Measurements from ENCODE around the gene DAP. TPM values are rescaled to one million over a fixed set of nuclear protein-coding genes. Genes with fewer than 3 reads are reported as not detected.
A peak's percentile ranks its signal among the peaks of the same experiment; 100 is the strongest.

Gene DAP
- total RNA-seq, 1 experiment from 2014 or later: 279 TPM

DNA sequence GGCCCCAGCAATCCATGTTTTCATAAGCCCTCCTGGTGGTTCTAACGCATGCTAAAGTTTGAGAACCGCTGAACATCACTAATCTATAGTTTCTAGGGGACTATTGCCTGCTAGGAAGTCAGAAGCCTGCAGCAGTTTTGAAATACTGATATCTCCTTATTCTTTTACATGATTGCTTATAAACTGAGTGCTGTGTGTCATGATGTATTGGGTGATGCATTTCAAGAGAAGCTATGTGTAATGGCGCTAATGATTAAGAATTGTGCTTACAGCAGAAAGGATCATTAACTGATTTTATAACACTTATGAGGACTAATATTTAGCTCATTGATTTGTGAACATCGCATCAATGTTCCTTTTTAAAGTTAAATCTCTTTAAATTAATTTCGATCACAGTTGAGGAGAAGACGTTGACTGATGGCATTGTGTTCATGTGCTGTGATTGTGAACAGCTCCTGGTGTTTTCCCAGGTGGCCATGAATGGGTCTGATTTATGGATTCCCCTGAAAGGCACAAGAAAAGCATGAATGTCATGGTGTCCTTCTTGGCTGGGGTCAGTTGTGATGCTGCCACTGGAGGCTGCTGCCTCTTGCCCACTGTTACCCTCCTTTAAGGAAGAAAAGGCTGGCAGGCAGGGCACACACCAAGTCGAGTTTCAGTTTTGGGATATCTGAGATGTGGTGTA is 12.0 kb upstream of the DAP start:
- no peaks in the 10 kb centered on the region for H3K9me3 ChIP-seq (ENCODE audit: insufficient read depth, low read depth)
- H3F3A ChIP-seq (ENCODE audit: insufficient read depth, low read depth): no peaks in the 10 kb centered on the region
- no peak overlapping the region for H3K4me2 ChIP-seq
- POLR2A ChIA-PET (ENCODE audit: unreplicated experiment): no interaction called here
- no peaks in the 10 kb centered on the region for H3K79me2 ChIP-seq (ENCODE audit: low read depth)
- no peak overlapping the region for H2AFZ ChIP-seq
- no peak overlapping the region for H3K27ac ChIP-seq
- CTCF ChIA-PET: no interaction called here
- no TSS peak for BruUV-seq (replicated peaks)
- TF ChIP-seq, protein P1, sequence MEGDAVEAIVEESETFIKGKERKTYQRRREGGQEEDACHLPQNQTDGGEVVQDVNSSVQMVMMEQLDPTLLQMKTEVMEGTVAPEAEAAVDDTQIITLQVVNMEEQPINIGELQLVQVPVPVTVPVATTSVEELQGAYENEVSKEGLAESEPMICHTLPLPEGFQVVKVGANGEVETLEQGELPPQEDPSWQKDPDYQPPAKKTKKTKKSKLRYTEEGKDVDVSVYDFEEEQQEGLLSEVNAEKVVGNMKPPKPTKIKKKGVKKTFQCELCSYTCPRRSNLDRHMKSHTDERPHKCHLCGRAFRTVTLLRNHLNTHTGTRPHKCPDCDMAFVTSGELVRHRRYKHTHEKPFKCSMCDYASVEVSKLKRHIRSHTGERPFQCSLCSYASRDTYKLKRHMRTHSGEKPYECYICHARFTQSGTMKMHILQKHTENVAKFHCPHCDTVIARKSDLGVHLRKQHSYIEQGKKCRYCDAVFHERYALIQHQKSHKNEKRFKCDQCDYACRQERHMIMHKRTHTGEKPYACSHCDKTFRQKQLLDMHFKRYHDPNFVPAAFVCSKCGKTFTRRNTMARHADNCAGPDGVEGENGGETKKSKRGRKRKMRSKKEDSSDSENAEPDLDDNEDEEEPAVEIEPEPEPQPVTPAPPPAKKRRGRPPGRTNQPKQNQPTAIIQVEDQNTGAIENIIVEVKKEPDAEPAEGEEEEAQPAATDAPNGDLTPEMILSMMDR (conservative IDR thresholded peaks at IDR 0.05): no peak
- TF ChIP-seq EZH2 (IDR thresholded peaks at IDR 0.05; ENCODE audit: low read depth): no peak
- no peaks in the 10 kb centered on the region for H3K9me2 ChIP-seq (ENCODE audit: insufficient read depth)
- H4K20me1 ChIP-seq (ENCODE audit: insufficient read depth): no peaks in the 10 kb centered on the region
- no peak for DNase-seq
- intact Hi-C loops (cut with micrococcal nuclease; ENCODE audit: unreplicated experiment): no loop called here
- no peaks in the 10 kb centered on the region for H3K4me1 ChIP-seq (replicated peaks; ENCODE audit: insufficient read depth)
- no peak overlapping the region for H3K4me3 ChIP-seq
- H3K36me3 ChIP-seq (ENCODE audit: low read depth): no peaks in the 10 kb centered on the region
- H3K27me3 ChIP-seq (ENCODE audit: insufficient read depth, low read depth): no peaks in the 10 kb centered on the region

DNA sequence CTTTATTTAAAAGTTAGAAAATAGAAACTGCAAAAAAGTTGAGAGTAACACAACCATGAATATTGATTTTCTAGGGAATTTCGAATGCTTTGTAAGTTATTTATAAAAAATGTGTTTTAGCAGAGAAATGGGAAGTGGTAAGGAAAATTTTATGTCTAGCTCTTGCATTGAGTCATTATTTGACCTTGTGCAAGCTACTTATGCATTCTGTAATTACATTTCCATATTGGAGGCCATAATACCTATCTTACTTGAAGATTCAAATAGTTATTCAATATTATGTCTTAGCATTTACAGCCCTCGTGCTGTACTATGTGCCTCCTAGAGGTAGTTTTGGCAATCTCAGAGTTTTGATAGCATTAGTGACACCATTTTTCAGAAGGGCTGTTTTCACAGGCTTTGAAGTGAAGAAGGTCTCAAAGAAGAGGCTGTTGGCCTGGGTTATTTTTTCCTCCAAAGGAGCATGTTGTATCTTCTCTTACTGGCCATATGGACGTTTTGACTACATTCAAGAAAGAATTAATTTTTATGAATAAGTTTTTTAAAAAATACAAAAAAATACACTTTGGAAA is 7.4 kb upstream of the DAP start:
- Histone ChIP-seq H4K20me1 (ENCODE audit: insufficient read depth) (no peaks in the 10 kb centered on the region), H3K27ac (no peak overlapping the region), H3K4me3 (no peak overlapping the region), H3K27me3 (ENCODE audit: insufficient read depth, low read depth) (no peaks in the 10 kb centered on the region), H3K9me3 (ENCODE audit: insufficient read depth, low read depth) (no peaks in the 10 kb centered on the region), H2AFZ (no peak overlapping the region), H3F3A (ENCODE audit: insufficient read depth, low read depth) (no peaks in the 10 kb centered on the region), H3K9me2 (ENCODE audit: insufficient read depth) (no peaks in the 10 kb centered on the region), H3K4me2 (no peak overlapping the region), H3K4me1 (replicated peaks; ENCODE audit: insufficient read depth) (no peaks in the 10 kb centered on the region), H3K79me2 (ENCODE audit: low read depth) (no peaks in the 10 kb centered on the region), H3K36me3 (ENCODE audit: low read depth) (no peaks in the 10 kb centered on the region)
- peak in 1 of 2 experiments; percentile 33 for DNase-seq
- CTCF ChIA-PET: no interaction called here
- intact Hi-C loops (cut with micrococcal nuclease; ENCODE audit: unreplicated experiment): no loop called here
- BruUV-seq (replicated peaks): no TSS peak
- TF ChIP-seq EZH2 (IDR thresholded peaks at IDR 0.05; ENCODE audit: low read depth): no peak
- TF ChIP-seq, protein P1 (conservative IDR thresholded peaks at IDR 0.05): no peak
- POLR2A ChIA-PET (ENCODE audit: unreplicated experiment): no interaction called here

DNA sequence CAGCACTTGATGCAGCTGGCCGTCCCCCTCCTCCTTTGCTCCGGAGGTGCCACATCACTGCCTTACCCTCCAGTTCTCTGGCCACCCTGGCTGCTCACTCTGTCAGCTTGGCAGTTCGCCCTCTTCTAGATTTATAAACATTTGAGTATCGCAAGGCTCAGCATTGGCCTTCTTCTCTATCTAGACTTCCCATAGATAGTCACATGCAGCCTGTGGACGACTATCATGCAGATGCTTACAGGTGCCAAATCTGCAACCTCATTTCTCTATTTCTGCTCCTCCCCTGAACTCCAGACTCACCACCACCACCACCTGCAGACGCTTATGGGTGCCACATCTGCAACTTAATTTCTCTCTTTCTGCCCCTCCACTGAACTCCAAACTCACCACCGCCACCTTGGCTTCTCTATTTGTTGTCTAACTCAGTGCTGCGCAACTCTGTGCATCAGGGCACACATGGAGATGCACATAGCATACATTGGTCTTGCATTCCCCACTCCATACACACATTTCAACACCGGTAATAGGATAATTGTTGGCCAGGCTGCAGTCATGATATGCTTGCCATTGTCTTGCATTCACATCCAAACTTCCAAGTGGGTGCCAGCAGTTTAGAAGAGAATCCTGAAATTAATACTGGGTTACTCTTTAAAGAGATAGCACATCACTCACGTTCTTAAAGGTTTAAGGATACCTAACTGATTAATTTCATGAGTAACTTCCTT is 1.9 kb upstream of the DAP start:
- intact Hi-C loops (cut with micrococcal nuclease; ENCODE audit: unreplicated experiment): loop anchor here (5.0 kb wide), 1 partner anchor 199 kb away; no protein-coding TSS in a partner anchor
- ChIA-PET POLR2A (ENCODE audit: unreplicated experiment) (interaction anchor here (0.8 kb wide), 1 partner anchor 61 kb away, joined by 7 read pairs; no protein-coding TSS in a partner anchor), CTCF (interaction anchor here (0.6 kb wide), 1 partner anchor 200 kb away, joined by 3 read pairs; no protein-coding TSS in a partner anchor)
- H4K20me1 ChIP-seq (ENCODE audit: insufficient read depth): peaks cover 4% of the 10 kb centered on the region; the same call in 1 of the 2 replicates
- peak overlapping the region; percentile 94; the same call in 1 of the 2 replicates for H2AFZ ChIP-seq
- H3K4me3 ChIP-seq: no peak overlapping the region
- TF ChIP-seq, protein P1 (conservative IDR thresholded peaks at IDR 0.05): no peak
- no peak for TF ChIP-seq EZH2 (IDR thresholded peaks at IDR 0.05; ENCODE audit: low read depth)
- H3K9me2 ChIP-seq (ENCODE audit: insufficient read depth): no peaks in the 10 kb centered on the region
- no peaks in the 10 kb centered on the region for H3K27me3 ChIP-seq (ENCODE audit: insufficient read depth, low read depth)
- BruUV-seq (replicated peaks): no TSS peak
- no peaks in the 10 kb centered on the region for H3K36me3 ChIP-seq (ENCODE audit: low read depth)
- peaks cover 36% of the 10 kb centered on the region for H3K4me1 ChIP-seq (replicated peaks; ENCODE audit: insufficient read depth)
- DNase-seq: peak in 1 of 2 experiments; percentile 24
- peaks cover 15% of the 10 kb centered on the region for H3F3A ChIP-seq (ENCODE audit: insufficient read depth, low read depth)
- H3K9me3 ChIP-seq (ENCODE audit: insufficient read depth, low read depth): no peaks in the 10 kb centered on the region
- peaks cover 28% of the 10 kb centered on the region for H3K79me2 ChIP-seq (ENCODE audit: low read depth)
- peak overlapping the region; percentile 93; the same call in 1 of the 2 replicates for H3K4me2 ChIP-seq
- no peak overlapping the region for H3K27ac ChIP-seq

Measured in PC-9 (cell line).